HG02981 (cell line): ENCODE measurements around the gene MOB4.
"Not testable (repeated sequence)": the region's sequence is repeated elsewhere in the genome, so short reads cannot be mapped to it uniquely, and the experiment has no call there.

Experiments
- ATAC-seq: cut with Tn5 transposase; IDR thresholded peaks from one replicate; pipeline ENCODE4 v1.9.1; 2021; ENCODE audit warnings: mild to moderate bottlenecking, moderate library complexity; ENCODE audit not compliant: unreplicated experiment

The MOB4 gene

DNA sequence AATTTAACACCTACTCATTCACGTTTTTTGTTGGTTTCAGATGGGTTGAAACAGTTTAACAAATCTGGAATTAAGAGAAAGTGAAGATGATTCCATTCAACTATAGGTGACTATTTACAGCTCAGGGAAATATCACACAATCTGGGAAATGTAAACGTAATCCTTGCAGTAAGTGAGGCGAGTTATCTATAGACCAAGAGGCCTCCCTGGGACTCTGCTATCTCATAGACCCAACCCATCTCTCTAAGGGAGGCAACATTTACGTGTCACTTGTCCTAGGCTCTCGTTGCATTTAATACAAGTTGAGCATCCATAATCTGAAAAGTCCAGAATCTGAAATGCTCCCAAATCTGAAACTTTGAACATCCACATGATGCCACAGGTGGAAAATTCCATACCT, 2.0 kb upstream of the MOB4 start:
- ATAC-seq = no peak

DNA sequence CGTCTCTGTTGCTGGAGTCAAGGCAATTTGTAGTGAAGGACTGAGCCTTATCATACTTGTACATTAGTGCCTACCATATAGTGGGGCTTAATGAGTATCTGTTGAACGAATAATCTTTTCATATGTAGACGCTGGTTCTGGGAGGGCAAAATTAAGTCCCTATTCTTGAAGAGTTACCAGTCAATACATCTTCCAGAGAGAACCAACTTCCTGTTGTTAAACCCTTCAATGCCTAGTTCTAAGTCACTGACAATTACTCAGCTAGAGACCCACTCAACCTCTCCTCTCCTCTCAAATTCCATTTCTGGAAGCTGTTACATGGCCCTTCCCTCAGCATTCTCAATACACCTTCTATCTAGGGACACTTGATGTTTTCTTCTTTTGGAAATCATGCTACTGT, 1.1 kb upstream of the MOB4 start:
- ATAC-seq = no peak

DNA sequence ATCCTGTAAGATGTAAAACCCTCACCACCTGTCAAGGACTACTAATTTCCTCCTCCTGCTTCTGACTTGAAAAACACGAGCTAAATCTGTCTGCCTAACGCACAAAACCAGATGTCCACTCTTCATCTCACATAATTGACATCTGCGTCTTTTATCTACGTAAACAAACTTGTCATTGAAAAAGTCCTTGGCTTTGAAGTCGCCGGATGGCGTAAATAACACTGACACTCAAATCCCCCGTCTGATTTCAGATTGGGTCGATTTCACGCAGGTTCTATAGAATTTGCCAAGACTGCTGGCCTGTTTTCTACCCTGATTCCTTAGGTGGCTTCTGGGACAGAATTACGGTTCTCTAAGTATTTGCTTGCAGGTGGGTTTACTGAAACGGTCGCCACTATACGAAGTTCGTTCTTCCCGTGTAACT, 539 bp upstream of the MOB4 start:
- peak; percentile 3 for ATAC-seq

DNA sequence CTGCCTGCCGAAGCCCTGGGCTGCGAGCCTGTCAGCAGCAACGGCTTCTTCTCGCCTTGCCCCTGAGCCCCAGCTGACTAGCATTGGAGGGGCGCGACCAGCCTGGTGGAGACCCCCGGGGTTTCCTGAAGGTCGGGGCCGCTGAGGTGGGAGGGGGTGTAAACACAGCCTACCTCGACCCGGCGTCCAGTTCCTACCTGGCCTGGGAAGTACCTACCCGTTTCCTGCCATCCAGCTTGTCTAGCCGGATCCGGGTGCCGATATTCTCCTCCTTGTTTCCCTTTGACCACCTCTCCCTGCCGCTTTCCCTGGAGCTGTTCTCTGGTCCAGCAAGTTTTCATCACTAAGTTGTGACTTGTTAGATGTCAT, 511 bp downstream of the MOB4 start:
- peak; percentile 5 for ATAC-seq

DNA sequence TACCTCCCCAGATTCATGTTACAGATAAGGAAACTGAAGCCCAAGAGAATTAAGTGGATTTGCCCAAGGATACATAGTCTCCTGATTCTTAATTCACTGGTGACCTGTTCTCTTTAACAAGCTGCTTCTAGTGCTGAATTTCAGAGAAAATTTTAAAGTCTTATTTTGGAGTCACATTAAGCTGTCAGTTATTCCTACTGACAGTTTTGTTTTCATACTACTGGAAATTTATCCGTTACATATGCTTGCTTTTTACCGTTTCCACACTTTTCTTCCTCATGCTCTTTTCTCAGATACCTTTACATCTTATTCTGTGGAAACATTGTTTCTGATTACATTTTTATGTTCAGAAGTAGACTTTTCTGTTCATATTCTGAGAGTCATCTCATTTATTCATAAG, 1.3 kb downstream of the MOB4 start:
- ATAC-seq = no peak

DNA sequence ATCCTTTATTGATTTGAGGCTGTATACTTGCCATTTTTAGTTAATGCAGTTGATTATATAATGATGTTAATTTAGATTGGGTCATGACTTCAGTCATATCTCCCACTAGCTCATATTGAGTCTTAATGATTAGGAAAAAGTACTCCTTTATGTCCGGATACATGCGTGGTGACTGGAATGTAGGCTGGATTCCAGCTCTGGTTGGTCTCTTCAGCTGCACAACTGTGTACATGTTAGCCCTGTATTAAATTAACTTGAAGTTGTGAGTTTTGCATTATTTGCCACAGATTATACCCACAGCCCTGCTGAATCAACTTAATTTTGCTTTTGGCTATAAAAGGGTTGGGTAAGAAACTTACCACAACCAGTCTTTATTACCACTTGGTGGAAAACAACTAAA, 22.5 kb downstream of the MOB4 start:
- no peak for ATAC-seq

DNA sequence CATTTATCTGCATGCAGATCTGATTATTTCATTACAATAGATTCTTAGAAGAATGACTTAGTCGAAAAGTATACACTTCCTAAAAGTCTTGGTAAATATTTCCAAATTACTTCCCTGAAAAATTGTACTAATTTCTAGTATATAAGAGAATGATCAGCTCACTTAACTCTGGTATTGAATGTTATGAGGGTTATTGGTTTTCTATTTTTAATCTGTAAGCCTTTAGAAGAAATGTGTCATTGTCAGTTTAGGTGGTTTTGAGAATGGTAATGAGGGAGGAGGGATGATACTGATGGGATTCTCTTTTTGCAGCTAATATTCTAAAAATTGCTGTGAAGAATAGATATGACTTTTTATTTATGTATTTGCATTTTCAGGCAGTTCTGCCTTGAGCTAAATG, 23.9 kb downstream of the MOB4 start:
- ATAC-seq = no peak

DNA sequence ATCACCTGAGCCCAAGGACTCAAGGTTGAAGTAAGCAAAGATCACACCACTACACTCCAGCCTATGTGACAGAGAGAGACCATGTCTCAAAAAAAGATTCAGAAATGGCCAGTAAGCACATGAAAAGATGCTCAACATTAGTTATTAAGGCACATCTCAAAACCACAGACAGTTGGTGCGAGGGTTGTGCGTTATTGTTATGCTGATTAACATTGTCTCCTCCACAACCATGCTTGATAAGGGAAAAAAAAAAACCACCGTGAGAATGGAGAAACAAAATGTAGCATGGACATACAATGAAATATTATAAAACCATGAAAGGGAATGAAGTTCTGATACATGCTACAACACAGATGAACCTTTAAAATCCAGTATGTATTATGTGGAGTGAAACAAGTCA, 27.3 kb downstream of the MOB4 start:
- ATAC-seq = no peak

DNA sequence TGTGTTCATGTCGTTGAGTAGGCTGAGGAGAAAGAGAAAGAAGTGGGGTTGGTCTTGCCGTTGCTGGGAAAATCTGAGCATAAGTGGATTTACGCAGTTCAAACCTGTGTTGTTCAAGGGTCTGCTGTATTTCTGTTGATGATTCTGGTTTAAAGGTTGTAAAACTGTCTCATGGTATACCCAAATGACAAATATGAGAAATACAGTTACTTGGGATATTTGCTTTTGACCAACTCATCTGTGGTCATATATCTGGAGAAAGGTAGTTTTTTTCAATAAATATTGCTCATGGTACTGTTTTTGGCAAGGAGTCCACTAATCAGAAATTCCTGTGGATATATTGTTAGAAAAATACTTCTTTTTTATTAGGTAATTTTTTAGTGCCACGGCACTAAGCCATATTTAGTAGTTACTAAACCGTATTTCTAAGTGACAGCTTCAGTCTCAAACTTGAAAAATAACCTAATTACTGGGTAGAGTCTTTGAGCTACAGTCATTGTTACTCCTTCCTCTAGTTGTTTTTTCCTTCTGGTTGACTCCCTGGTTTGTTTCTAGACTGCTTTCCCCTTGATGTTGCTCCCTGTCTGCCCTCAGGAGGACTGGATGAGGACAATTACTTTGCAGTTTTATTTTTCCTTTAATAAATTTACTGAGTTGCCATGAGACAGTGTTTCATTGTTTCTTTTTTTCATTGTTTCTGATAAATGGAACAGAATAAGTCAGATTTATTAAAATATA, 31.5 kb downstream of the MOB4 start:
- no peak for ATAC-seq

DNA sequence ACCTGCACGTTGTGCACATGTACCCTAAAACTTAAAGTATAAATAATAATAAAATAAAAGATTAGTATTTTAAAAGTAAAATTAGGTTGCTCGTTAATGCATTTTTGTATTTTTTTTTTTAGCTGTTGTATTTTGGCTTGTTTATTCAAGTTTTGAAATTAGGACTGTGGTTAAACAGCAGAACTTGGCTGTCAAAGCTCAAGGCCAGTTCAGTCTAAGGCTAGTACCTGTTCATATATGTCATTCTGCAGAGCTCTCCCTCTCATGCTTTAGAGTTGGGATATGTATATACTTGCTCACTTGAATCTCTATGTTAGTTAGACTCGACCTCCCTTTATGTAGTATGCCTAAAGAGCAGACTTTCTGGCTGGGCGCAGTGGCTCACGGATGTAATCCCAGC, 32.7 kb downstream of the MOB4 start:
- ATAC-seq = no peak

DNA sequence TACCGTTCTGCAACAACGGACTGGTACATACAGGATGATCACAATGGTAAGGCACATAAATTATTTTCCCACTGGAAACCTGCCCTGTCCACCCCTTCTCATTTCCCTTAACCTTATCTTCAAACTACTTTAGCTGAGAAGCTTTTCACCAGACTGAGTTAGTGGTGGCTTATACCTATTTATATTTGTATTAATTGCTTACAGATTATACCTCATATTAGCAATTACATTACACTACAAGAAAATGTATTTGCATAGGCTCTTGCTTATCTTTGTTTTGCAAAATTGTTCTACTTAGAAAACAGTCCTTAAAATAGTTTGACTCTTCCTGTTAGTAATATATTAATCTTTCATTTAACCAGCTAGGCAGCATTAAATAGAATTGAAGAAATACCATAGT, 35.4 kb downstream of the MOB4 start:
- ATAC-seq = not testable (repeated sequence)

DNA sequence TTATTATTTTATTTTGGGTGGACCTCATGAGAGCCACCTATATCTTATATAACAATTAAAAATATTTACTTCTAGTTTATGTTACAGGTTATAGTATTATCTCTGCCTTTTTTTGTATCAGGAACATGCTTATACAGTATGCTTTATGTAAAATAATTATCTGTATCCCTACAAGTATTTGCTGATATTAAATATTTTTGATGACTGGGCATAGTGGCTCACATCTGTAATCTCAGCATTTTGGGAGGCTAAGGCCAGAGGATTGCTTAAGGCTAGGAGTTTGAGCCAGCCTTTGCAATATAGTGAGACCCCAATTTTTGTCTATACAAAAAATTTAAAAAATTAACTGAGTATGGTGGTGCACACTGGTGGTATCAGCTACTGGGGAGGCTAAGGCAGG, 39.6 kb downstream of the MOB4 start:
- no peak for ATAC-seq

DNA sequence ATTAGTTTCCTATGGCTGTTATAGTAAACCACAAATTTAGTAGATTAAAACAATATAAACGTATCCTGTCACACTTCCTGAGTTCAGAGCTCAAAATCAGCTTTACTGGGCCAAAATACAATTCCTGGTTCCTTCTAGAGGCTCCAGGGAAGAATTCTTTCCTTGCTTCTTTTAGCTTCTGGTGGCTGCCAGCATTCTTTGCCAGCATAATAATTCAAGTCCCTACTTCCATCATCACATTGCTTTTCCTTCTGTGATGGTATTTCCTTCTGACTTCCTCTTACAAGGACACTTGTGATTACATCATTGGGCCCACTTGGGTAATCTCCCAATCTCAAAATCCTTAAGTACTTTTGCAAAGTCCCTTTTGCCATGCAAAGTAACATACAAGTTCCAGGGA, 40.6 kb downstream of the MOB4 start:
- ATAC-seq = no peak

DNA sequence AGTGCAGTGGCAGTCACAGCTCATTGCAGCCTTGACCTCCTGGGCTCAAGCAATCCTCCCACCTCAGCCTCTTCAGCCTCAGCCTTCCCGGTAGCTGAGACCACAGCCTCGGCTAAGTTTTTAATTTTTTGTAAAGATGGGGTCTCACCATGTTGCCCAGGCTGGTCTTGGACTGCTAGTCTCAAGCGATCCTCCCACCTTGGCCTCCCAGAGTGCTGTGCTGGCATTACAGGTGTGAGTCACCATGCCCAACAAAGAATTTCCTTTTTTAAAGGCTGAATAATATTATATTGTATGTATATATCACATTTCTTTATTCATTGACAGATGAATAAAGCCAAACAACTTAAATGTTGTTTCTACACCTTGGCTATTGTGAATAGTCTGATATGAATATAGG, 42.5 kb downstream of the MOB4 start:
- no peak for ATAC-seq

DNA sequence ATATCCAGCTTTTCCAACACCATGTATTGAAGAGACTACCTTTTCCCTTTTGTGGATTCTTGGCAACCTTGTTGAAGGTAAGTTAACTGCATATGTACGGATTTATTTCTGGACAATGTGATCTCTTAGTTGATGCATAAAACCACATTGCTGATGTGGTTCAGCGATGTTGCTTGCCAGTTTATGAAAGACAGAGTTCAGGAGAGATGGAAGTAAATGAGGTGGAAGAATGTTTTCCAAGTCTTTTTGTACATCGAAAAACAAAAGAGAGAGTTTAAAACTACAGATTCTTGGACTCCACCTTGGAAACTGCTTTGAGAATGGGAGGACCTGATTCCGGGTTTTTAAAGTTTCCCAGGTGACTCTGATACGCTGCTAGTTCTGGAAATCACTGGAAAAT, 43.8 kb downstream of the MOB4 start:
- no peak for ATAC-seq

DNA sequence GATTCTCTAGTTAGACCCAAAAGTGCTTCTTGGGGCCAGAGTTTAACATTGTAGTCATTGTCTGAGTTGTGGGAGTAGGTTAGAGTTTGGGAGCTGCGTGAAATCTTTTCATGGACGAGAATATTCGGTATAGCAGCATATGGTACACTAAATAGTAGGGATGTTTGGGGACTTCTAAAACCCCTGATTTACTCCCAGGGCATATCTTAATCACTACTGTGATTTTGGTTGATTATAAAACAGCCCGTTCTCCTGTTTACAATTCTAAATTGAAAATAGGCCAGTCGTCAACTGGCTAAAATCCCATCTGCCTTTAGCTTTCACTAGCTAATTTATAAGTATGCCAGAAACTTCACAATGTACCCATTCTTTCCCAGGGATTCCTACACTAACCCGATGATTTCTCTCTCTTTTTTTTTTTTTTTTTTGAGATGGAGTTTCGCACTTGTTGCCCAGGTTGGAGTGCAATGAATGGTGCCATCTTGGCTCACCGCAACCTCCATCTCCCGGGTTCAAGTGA, 44.3 kb downstream of the MOB4 start:
- ATAC-seq = no peak

DNA sequence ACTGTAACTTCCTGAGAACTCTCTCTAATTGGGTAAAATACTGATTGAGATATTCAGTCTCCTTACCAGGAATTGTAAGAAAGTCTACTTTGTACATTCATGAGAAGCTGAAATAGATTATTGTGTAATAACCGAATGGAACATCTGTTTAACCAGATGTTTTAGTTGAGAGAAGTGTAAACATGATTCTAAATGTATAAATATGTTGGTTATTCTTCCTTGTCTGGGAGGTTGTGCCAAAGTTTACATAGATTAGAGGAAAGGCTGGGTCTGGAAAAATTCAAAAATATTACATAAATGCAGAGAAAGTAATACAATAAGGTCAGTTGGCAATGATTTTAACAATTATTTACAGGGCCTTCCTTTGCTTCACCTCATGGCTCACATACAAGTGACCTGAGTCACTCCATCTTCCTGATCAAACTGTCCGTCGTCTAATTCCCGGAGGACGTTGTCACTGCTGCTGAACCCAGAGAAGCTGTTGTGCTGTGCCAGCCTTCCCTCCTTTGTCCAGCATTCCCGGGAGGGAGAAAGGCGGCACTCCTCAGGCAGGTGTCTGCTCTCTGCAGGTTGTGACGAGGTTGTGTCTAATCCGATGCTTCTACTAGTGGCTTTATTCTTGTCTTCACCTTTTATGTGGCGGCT, 55.9 kb downstream of the MOB4 start:
- no peak for ATAC-seq

DNA sequence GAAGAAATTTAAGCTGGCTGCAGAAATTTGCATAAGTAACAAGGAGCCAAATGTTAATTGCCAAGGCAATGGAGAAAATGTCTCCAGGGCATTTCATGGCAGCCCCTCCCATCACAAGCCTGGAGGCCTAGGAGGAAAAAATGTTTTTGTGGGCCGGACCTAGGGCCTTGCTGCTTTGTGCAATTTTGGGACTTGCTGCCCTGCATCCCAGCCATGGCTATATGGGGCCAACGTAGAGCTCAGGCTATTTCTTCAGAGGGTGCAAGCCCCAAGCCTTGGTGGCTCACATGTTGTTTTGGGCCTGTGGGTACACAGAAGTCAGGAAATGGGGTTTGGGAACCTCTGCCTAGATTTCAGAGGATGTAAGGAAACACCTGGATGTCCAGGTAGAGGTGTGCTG, 57.7 kb downstream of the MOB4 start:
- no peak for ATAC-seq

DNA sequence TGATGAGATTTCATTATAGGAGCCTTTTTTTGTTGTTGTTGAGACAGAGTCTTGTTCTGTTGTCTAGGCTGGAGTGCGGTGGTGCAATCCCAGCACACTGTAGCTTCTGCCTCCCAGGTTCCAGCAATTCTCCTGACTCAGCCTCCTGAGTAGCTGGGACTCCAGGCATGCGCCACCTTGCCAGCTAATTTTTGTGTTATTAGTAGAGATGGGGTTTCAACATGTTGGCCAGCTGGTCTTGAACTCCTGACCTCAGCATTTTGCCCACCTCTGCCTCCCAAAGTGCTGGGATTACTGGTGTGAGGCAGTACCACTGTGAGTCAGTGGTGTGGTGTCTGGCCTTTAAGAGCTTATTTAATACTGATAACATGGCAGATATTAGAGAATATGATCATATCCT, 60.1 kb downstream of the MOB4 start:
- ATAC-seq = no peak

DNA sequence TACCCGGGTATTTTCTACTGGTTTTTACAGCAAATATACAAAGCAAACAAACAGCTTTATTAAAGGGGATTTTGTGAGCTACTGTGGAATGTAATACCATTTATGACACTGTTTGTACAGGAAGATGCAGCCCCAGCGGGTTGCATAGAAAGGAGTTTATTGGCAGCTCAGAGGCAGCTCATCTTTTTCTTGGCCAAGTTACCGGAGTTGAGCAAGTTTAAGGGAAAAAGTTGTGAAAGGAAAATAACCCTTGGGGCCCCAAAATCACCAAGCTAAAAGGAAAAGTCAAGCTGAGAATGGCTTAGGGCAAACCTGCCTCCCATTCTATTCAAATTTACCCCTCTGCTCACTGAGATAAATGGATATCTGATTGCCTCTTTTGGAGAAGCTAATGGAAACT, 60.8 kb downstream of the MOB4 start:
- no peak for ATAC-seq

DNA sequence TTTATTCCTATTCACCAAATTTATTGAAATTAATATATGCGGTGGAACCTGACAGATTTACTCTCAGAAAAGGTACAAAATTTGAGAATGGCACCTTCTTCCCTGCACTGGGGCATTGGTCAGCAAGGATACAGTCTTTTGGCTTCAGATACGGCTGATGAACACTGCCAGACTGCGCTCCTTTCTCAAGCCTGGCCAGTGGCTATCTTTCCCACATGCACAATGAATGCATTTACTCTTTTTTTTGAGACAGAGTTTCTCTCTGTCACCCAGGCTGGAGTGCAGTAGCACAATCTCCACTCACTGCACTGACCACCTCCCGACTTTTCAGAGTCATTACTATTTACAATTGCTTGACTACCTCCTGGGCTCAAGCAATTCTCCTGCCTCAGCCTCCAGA, 61.6 kb downstream of the MOB4 start:
- ATAC-seq = no peak

DNA sequence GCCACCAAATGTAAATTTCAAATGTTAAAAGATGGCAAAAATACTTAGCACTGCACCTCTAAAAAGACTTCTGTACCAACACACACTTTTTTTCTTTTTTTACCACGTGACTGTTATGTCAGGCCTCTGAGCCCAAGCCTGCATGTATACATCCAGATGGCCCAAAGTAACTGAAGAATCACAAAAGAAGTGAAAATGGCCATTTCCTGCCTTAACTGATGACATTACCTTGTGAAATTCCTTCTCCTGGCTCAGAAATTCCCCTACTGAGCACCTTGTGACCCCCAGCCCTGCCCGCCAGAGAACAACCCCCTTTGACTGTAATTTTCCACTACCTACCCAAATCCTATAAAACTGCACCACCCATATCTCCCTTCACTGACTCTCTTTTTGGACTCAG, 62.4 kb downstream of the MOB4 start:
- not testable (repeated sequence) for ATAC-seq

DNA sequence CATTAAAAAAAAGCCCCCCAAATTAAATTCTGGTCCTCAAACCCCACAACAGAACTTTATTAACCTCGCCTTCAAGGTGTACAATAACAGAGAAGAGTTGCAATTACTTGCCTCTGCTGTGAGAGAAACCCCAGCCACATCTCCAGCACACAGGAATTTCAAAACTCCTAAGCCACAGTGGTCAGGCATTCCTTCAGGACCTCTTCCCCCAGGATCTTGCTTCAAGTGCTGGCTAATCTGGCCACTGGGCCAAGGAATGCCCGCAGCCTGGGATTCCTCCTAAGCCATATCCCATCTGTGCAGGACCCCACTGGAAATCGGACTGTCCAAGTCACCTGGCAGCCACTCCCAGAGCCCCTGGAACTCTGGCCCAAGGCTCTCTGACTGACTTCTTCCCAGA, 64.3 kb downstream of the MOB4 start:
- not testable (repeated sequence) for ATAC-seq
